ENCODE measurements around the gene SOX10.
A peak's percentile ranks its signal among the peaks of the same experiment; 100 is the strongest.

SOX10 gene

GRCh38 chr22:37932401-37932800 is 52.0 kb downstream of the SOX10 start:
- H3K27ac ChIP-seq: peak overlapping the region; percentile 82
- DNase-seq (ENCODE audit: low spot score): no peak
- TF ChIP-seq CTCF (conservative IDR thresholded peaks at IDR 0.05; ENCODE audit: low read depth): no peak
- CTCF ChIA-PET: interaction anchor here (1.7 kb wide), 1 partner anchor 26 kb away, joined by 6 read pairs; the partner anchor contains the start of gene MICALL1
- POLR2A ChIA-PET (ENCODE audit: low non-redundant PET): interaction anchor here (0.6 kb wide), 1 partner anchor 88 kb away, joined by 3 read pairs; the partner anchor contains the start of gene ANKRD54

GRCh38 chr22:37931893-37932389 is 52.4 kb downstream of the SOX10 start:
- ChIA-PET POLR2A (ENCODE audit: low non-redundant PET) (no interaction called here), CTCF (interaction anchor here (1.7 kb wide), 1 partner anchor 26 kb away, joined by 6 read pairs; the partner anchor contains the start of gene MICALL1)
- DNase-seq (ENCODE audit: low spot score): no peak
- peak overlapping the region; percentile 82 for H3K27ac ChIP-seq
- TF ChIP-seq CTCF (conservative IDR thresholded peaks at IDR 0.05; ENCODE audit: low read depth): no peak

DNA sequence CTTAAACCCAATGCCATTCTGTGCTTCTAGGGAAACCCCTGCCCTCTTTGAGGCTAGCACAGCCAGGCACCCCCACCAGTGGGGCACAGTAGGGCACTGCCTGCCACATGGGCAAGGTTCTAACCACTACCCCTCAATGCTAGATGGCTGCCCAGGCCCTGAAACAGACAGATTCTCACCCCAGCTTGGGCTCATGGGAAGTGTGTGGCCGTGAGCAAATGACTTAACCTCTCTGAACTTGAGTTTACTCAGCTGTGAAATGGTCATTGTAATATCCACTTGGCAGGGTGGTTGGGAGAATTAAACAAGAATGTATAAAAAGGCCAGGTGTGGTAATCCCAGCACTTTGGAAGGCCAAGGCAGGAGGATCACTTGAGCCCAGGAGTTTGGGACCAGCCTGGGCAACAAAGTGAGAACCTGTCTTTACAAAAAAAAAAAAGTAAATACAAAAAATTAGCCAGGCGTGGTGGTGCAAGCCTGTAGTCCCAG is 53.4 kb downstream of the SOX10 start:
- TF ChIP-seq CTCF (conservative IDR thresholded peaks at IDR 0.05; ENCODE audit: low read depth): 0 out of 2 replicates have a peak, but pooled peaks have one; percentile 4
- CTCF ChIA-PET: interaction anchor here (1.1 kb wide), 1 partner anchor 25 kb away, joined by 3 read pairs; no protein-coding TSS in a partner anchor
- no peak for DNase-seq (ENCODE audit: low spot score)
- POLR2A ChIA-PET (ENCODE audit: low non-redundant PET): no interaction called here
- H3K27ac ChIP-seq: peak overlapping the region; percentile 82

DNA sequence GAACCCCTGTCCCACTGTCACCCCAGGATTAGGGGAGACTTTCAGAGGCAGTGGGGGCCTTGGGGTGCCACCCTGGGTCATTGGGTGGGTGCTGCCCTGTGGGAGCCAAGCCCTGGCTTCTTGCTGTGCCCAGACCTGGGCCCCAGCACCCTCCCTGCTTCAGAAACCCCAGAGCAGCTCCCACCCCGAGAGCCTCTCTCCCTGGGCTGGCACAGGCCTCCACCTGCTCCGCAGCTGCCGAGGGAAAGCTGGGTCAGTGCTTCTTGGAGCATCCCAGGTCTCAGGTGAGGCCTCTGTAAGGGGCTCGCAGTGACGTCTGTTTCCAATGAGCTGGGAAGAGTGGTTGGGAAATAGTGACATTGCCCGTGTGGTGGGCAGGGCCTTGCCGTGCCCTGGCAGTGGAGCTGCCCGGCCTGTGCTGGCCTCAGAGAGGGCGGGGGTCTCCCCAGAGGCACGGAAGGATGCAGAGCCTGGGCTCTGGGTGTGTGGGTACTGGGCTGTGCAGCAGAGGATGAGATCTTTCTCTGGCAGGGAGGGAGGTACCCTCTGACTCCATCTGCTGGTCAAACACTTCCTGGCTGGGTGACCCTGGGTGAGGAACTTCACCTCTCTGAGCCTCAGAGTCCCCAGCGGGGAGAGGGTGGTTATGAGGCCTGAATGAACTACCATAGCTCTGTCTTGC is 53.9 kb downstream of the SOX10 start:
- POLR2A ChIA-PET (ENCODE audit: low non-redundant PET): no interaction called here
- peak; percentile 13 for DNase-seq (ENCODE audit: low spot score)
- CTCF ChIA-PET: interaction anchor here (0.7 to 1.1 kb wide), 2 partner anchors 8 to 25 kb away, joined by 3 to 4 read pairs; no protein-coding TSS in a partner anchor
- TF ChIP-seq CTCF (conservative IDR thresholded peaks at IDR 0.05; ENCODE audit: low read depth): peak; percentile 30; the same call in 1 of the 2 replicates
- H3K27ac ChIP-seq: peak overlapping the region; percentile 82

GRCh38 chr22:37929390-37929789 is 55.0 kb downstream of the SOX10 start:
- TF ChIP-seq CTCF (conservative IDR thresholded peaks at IDR 0.05; ENCODE audit: low read depth): no peak
- no peak for DNase-seq (ENCODE audit: low spot score)
- ChIA-PET CTCF (no interaction called here), POLR2A (ENCODE audit: low non-redundant PET) (no interaction called here)
- H3K27ac ChIP-seq: peak overlapping the region; percentile 82

DNA sequence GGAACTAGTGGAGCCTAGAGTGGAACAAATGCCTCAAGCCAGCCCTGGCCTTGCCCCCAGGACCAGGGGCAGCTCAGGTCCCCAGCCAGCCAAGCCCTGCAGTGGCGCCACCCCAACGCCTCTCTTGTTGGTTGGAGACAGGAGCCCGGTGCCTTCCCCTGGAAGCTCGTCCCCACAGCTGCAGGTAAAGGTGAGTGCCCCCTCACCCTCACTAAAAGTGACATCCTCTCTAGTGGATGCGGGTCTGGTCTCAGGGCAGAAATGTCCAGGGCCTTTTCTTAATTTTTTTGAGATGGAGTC is 56.8 kb downstream of the SOX10 start:
- POLR2A ChIA-PET (ENCODE audit: low non-redundant PET): interaction anchor here (1.0 kb wide), 1 partner anchor 12 kb away, joined by 3 read pairs; no protein-coding TSS in a partner anchor
- no peak for TF ChIP-seq CTCF (conservative IDR thresholded peaks at IDR 0.05; ENCODE audit: low read depth)
- DNase-seq (ENCODE audit: low spot score): no peak
- H3K27ac ChIP-seq: peak overlapping the region; percentile 82
- CTCF ChIA-PET: no interaction called here

All from RWPE1 (cell line).